K562 (cell line): Measurements from ENCODE around the gene POLA1. TPM values are rescaled to one million over a fixed set of nuclear protein-coding genes. Genes with fewer than 3 reads are reported as not detected.

Source experiments
- CUX1 ChIP-seq: fragments of 200-800 bp; sonication (Bioruptor generic); IDR thresholded peaks from 2 replicates; pipeline ENCODE4 v1.6.1; 2016; ENCODE audit warnings: missing genetic modification characterization, missing compliant biosample characterization
- ELK3 ChIP-seq: fragments of 450-650 bp; formaldehyde crosslinking; IDR thresholded peaks from 2 replicates; pipeline ENCODE4 v1.4.0; 2020; ENCODE audit warnings: mild to moderate bottlenecking
- FOS ChIP-seq: IDR thresholded peaks from 3 replicates; pipeline ENCODE4 v1.6.1; 2011; ENCODE audit not compliant: insufficient read length; ENCODE audit errors: extremely low read depth
- FOXA3 ChIP-seq, 2 experiments: fragments of 450-650 bp in 1 of 2; sonication (generic) in 1 of 2; formaldehyde crosslinking; IDR thresholded peaks in 1 of 2; conservative IDR thresholded peaks in 1 of 2; 2 replicates each; pipeline versions ENCODE4 v1.4.0 to v1.8.0; 2020 to 2022; ENCODE audit warnings: mild to moderate bottlenecking in 2 of 2, missing genetic modification reagents in 1 of 2
- GMEB1 ChIP-seq: fragments of 250-450 bp; sonication (Bioruptor Pico); IDR thresholded peaks from 2 replicates; pipeline ENCODE4 v1.4.0; 2020; ENCODE audit warnings: mild to moderate bottlenecking
- MED1 ChIP-seq: sonication (generic); formaldehyde crosslinking; IDR thresholded peaks from 2 replicates; pipeline ENCODE4 v1.8.1; 2023; ENCODE audit warnings: missing genetic modification reagents, borderline replicate concordance
- RAD21 ChIP-seq, 2 experiments: fragments of 250-450 bp in 1 of 2; fragments of 450-650 bp in 1 of 2; sonication (Bioruptor Pico) in 1 of 2; formaldehyde crosslinking in 1 of 2; IDR thresholded peaks in 1 of 2; conservative IDR thresholded peaks in 1 of 2; 2 replicates each; pipeline versions ENCODE4 v1.4.0 to v1.8.0; 2020 to 2022; ENCODE audit warnings: mild to moderate bottlenecking in 2 of 2, moderate library complexity in 1 of 2
- SMC3 ChIP-seq: conservative IDR thresholded peaks from 2 replicates; pipeline ENCODE4 v1.6.1; 2011; ENCODE audit warnings: low read depth, low read length, improper control_type of control experiment; ENCODE audit not compliant: insufficient read depth
- SNRNP70 ChIP-seq: fragments of 200-400 bp; formaldehyde crosslinking; optimal IDR thresholded peaks from 2 replicates; pipeline ENCODE3; 2017; ENCODE audit warnings: low read depth, low read length
- ZKSCAN3 ChIP-seq: fragments of 250-450 bp; sonication (Bioruptor Pico); IDR thresholded peaks from 2 replicates; pipeline ENCODE4 v1.4.0; 2020
- ZKSCAN8 ChIP-seq: fragments of 200-800 bp; sonication (Bioruptor generic); IDR thresholded peaks from 2 replicates; pipeline ENCODE4 v1.6.1; 2016; ENCODE audit warnings: missing genetic modification characterization, missing compliant biosample characterization
- ZNF707 ChIP-seq: fragments of 250-450 bp; sonication (Bioruptor Pico); conservative IDR thresholded peaks from 2 replicates; pipeline ENCODE4 v1.8.0; 2022; ENCODE audit warnings: inconsistent platforms, mild to moderate bottlenecking, moderate library complexity
- ZNF830 ChIP-seq: fragments of 250-450 bp; sonication (Bioruptor Pico); IDR thresholded peaks from 2 replicates; pipeline ENCODE4 v1.5.0; 2021; ENCODE audit warnings: mild to moderate bottlenecking
- polyA plus RNA-seq, 8 experiments: library from polyadenylated mRNA; depleted of rRNA in 4 of 8; stranded (reverse) in 5 of 8; unstranded in 3 of 8; fragments of >200 nt; fragmentation: Nextera tagmentation in 2 of 8; fragmentation: Illumina TruSeq in 1 of 8; extraction: Ambion mirVana in 2 of 8; extraction: Trizol in 1 of 8; gene quantifications; 2 replicates each; pipeline versions ENCODE4 v1.2.1 to v1.2.3, GENCODE V29; 2011 to 2014; ENCODE audit warnings: inconsistent platforms in 1 of 8, missing spikeins in 1 of 8
- total RNA-seq, 7 experiments: library from RNA; depleted of rRNA in 6 of 7; stranded (reverse); fragments of >200 nt in 6 of 7; fragmentation: Illumina TruSeq in 2 of 7; extraction: Trizol in 2 of 7; gene quantifications; 2 replicates each; pipeline versions ENCODE4 v1.2.1 to v1.2.3, GENCODE V29; 2011 to 2021; ENCODE audit warnings: low replicate concordance in 1 of 7
- TF ChIP-seq, protein P1 (sequence below), 3 experiments: IDR thresholded peaks in 2 of 3; conservative IDR thresholded peaks in 1 of 3; 2 replicates each; pipeline ENCODE4 v1.5.1; 2011 to 2012; ENCODE audit warnings: low read length in 3 of 3, mild to moderate bottlenecking in 3 of 3, control low read depth in 2 of 3, improper control_type of control experiment in 1 of 3, inconsistent platforms in 1 of 3, low read depth in 1 of 3, mixed read lengths in 1 of 3, moderate library complexity in 1 of 3; ENCODE audit not compliant: insufficient read depth in 2 of 3
- TF ChIP-seq, protein P2 (sequence below): sonication (generic); formaldehyde crosslinking; IDR thresholded peaks from 2 replicates; pipeline ENCODE4 v1.8.0; 2022; ENCODE audit warnings: mild to moderate bottlenecking, missing genetic modification reagents

The POLA1 gene
- total and polyA plus RNA-seq, 9 of the 15 experiments (the other 6 are each of a cell fraction or from before 2014, with no cell fraction given): 8.6 to 48.4 (median 27.4) TPM

GRCh38 chrX:25034889-25035288 is 341.2 kb downstream of the POLA1 start (continued):
- TF ChIP-seq ZNF830 (CRISPR knock-in tag) (no peak), ZNF707 (CRISPR knock-in tag) (no peak), GMEB1 (CRISPR knock-in tag) (no peak), ELK3 (no peak), FOS (no peak), SNRNP70 (no peak), ZKSCAN8 (no peak), ZKSCAN3 (CRISPR knock-in tag) (no peak), FOXA3 (CRISPR knock-in tag; conservative IDR thresholded peaks at IDR 0.05 in 1 of 2, IDR thresholded peaks at IDR 0.05 in 1 of 2) (no peak), RAD21 (CRISPR knock-in tag; conservative IDR thresholded peaks at IDR 0.05 in 1 of 2, IDR thresholded peaks at IDR 0.05 in 1 of 2) (peak; percentile 47 to 66; a peak in 3 of 4 replicates), SMC3 (0 out of 2 replicates have a peak, but pooled peaks have one; percentile 21), CUX1 (no peak), MED1 (CRISPR knock-in tag) (no peak)
- TF ChIP-seq, protein P1, sequence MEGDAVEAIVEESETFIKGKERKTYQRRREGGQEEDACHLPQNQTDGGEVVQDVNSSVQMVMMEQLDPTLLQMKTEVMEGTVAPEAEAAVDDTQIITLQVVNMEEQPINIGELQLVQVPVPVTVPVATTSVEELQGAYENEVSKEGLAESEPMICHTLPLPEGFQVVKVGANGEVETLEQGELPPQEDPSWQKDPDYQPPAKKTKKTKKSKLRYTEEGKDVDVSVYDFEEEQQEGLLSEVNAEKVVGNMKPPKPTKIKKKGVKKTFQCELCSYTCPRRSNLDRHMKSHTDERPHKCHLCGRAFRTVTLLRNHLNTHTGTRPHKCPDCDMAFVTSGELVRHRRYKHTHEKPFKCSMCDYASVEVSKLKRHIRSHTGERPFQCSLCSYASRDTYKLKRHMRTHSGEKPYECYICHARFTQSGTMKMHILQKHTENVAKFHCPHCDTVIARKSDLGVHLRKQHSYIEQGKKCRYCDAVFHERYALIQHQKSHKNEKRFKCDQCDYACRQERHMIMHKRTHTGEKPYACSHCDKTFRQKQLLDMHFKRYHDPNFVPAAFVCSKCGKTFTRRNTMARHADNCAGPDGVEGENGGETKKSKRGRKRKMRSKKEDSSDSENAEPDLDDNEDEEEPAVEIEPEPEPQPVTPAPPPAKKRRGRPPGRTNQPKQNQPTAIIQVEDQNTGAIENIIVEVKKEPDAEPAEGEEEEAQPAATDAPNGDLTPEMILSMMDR (IDR thresholded peaks at IDR 0.05 in 2 of 3, conservative IDR thresholded peaks at IDR 0.05 in 1 of 3; ENCODE audit: insufficient read depth in 2 of 3, low read depth in 1 of 3, low read length in 3 of 3): peak; percentile 44 to 61 (median 51); a peak in 5 of 6 replicates
- TF ChIP-seq, protein P2, sequence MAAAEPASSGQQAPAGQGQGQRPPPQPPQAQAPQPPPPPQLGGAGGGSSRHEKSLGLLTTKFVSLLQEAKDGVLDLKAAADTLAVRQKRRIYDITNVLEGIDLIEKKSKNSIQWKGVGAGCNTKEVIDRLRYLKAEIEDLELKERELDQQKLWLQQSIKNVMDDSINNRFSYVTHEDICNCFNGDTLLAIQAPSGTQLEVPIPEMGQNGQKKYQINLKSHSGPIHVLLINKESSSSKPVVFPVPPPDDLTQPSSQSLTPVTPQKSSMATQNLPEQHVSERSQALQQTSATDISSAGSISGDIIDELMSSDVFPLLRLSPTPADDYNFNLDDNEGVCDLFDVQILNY (CRISPR knock-in tag): no peak
